Medulla oblongata (tissue), 1 donor: ENCODE measurements around the gene FILIP1L.

Experiments
- DNase-seq: peaks from one replicate; pipeline ENCODE4 v3.0.0-alpha.2; 2015; ENCODE audit errors: extremely low spot score

The FILIP1L gene

DNA sequence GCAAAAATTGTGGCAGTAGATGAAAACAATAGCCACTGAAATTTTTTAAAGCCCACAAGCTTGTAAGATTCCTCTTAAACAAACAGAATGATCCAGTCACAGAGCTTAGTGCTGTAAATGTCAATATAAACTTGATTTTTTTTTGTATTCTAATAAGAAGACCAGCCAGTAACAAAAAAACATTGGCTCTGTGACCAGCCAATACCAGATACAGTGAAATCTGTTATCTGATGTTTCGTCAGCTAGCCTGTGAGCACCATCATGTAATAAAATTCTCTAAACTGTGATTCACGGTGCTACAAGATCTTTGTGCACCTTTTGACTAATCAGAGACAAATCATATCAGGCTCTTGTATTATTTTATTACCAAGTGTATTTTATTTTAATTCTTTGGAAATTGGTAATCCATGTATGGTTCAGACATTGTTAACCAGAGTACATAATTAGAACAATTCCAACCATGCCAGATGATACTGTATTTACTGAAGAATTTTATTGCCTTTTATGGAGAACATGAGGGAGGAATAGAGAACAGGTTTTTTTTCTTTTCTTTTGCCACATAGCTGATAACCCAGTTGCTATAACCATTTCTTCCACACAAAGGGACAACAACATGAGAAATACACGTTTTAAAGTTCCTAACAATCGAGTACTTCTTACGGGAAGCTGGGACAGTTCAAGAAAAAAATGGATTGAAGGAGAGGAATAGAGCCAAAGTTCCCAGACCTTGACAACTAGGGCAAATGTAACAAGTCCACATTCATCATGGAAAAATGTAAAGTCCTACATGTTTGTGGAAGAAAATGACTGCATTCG is 71.9 kb downstream of the FILIP1L start:
- no peak for DNase-seq

DNA sequence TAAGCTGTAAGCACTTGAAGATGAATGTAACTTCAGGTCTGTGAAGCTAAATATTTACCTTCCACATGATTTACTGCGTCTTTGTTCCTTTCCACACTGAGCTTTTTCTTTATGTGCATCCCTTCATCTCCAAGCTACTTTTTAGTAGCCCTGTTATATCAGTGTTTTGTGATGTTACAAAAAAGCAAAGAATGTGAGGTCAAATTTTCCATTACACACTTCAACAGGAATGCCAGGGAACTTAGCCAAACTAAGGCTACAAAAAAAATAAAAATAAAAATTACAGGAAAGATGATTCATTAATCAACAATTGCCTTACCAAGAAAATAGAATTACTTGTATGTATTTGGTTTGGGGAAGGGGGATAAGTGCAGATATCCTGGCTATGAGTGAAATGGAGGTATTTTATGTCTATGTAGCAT is 73.0 kb downstream of the FILIP1L start:
- DNase-seq, result no peak

DNA sequence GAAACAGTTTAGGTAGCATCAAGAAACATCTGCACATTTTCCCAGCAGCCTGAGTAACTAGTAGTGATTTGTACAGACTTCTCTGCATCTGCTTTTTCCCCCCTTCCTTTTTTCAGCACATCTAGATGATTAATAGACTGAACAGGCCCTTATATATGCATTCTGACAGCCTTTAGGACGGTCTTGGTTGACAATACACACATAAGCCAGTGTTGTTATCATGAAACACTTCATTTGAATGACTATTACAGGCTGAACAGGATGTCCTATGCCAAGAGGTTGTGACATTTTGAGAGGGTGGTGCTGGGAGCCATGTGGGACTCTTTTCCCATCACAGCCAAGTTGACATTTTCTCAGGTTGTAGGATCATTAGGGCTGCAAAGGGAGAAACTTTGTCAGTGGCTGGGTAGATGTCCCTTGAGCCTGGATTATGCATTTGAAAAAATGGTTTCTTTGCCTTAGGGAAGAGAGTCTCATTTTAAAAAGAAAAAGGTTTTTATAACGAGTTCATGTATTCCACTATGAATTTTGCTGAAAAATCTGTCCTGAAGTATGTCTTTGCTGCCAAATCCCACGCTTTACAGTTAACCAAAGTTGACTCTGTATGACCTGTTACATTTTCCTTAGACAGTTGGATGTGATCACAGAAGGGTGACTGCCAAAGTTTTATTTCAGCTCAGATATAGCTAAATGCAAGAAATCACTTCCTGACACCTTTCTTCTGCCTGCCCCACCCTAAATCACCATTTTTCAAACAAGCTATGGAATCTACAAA is 73.7 kb downstream of the FILIP1L start:
- DNase-seq, result no peak

DNA sequence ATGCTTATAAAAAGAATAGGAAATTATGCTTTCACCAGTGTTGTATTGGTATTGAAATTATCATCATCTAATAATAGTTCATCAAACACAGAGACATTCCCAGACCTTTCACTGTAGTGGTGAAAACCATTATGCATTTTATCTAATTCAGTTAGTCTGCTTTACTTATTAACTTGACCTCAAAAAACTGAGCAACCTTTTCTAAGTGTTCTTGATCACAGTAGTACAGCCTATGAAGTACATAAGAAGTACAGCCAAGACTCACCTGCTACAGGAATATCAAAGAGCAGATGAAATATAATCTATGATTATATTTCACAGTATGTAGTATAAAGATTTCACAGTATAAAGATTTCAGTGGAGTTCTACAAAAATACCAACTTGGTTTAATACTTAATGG is 75.2 kb downstream of the FILIP1L start:
- DNase-seq, result no peak

DNA sequence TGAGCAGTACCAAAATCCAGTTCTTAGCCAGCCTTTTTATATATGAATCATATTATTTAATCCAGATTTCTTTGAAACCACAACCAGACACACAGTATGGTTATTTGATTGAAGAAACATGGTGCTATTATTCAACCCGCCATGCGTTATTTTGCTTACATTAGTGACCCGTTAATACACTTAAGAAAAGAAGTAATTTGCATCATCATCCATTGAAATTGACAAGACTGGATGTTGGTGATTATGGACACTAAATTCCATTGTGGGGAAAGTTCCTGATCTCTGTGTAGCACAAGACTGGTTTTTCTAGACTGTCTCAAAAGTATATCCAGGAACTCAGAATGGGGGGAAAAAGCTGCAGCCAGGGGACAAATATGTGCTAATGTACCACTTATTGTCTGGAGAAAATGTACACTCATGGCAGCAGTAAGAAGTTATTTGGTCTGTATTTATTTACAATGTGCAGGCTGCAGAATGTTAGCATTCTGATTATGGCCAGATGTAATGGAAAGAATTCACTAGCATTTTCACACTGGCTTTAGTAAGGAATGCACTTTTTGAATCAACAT is 80.3 kb downstream of the FILIP1L start:
- DNase-seq, result no peak

DNA sequence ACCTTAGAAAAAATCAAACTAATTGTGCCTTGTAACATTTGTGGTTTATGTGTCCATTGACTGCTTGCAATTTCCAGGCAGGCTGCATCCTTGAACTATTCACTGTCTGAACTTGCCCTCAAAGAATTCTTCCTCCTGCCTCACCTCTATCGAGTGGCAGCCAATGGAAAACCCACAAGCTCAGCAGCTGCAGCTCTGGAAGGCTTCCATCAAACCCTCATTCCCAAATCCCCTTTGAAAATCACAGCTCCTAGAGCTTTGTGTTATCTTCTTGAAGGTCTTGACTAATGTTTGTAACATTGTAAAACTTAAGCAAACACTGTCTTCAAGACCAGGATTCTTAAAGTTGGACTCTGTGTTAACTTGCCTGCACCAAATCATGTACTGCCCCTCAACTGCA is 81.1 kb downstream of the FILIP1L start:
- DNase-seq, result no peak

DNA sequence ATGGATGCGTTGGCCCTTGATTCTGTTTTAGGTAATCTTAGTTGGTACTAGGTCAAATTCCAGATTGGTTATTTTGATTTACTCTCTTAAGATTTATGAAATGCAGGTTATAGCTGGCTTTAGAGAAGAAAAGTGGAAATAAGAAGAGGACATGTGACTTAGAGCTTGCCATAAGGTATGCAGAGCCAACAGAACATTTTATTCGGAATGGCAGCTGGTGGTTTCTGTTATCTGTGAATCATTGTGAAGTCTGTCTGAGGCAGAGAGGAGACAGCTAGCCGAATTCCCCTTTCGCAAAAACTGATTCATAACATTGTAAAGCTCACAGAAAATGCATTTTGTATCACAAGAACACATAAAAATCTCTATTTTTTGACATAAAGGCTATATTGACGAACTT is 82.1 kb downstream of the FILIP1L start:
- no peak for DNase-seq

DNA sequence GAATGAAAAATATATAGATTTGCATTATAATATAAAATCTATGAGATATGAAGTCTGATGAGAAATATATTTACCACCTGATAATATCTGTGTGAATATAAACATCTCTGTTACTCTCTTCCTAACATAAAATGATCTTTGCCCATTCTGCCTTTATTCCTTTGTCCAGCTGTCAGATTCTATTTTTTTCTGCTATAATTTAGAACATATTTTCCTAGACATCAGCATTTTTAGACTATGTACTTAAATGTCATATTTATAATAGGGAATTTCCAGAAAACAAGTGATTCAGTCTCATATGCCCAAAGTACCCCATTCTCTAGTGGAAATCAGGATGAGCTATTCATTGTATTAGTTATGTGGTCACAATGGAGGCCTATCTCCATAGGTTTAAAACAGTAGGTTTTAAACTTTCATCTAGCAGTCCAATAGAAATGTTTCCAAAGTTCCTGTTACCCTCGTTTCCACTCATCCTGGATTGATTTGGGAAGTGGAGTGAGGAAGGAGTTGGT is 83.3 kb downstream of the FILIP1L start:
- DNase-seq, result no peak

DNA sequence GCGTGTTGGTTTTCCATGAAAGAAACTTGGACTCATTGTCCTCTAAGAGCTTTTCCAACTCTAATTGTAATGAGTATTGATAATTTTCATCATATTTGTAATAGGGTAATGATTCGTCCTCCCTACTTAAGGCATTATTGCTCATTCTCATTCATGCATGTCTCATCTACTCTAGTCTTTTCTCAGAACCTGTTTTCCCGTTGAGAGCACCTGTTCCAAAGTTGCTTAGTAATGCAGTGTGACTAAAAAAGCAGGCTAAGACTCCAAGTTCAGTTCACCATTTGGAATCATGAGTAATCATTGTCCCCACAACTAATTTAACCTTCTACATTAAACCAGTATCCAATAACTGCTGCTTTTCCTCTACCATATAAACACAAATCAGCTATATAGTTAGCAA is 84.0 kb downstream of the FILIP1L start:
- DNase-seq, result no peak

DNA sequence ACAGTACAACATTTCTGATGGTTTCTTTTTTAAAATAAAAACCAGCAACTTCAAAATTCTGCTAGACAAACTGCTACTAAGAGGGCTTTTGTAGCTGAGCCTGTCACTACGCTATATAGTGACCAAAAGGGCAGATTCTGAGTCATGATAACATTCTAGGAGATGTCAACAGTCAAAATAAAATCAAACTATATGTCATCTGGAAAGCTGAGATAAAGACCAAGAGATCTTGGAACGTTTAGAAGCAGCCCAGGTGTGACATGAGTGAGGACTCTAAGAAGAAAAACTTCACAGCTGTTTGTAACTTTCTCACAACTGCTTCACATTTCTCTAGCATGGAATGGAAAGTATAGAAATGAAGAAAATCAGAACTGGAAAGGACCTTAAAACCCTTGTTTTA is 84.6 kb downstream of the FILIP1L start:
- no peak for DNase-seq

DNA sequence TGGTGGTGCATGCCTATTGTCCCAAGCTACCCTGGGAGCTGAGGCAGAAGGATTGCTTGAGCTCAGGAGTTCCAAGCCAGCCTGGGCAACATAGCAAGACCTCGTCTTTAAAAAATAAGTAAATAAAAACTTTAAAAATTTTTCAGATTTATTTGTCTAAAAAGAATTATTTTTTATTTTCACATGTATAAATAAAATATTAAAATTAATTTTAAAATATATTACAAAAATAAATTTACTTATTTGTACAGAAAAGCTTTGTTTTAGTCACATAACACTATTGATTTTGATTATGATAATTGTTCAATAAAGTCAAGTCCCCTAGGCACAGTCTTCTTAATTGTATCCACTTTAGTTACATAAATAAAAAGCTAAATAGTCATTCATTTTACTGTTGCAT is 85.2 kb downstream of the FILIP1L start:
- DNase-seq, result no peak

DNA sequence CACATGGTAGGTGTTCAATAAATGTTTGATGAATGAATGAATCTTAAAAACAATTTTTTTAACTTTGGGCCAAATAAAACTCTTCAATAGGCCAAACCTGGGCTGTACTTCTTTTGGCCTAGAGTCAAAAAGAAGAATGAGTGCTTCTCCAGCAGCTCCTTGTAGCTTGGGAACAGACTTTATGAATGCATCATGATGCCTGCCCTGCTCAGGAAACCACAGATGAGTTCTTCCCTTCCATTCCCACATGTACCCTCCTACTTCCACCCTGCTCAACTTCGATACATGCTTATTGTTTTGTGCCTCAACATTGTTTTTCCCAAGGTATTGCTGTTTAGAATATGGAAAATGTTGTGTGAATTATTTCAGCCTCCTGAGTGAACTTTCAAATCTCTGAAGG is 87.0 kb downstream of the FILIP1L start:
- no peak for DNase-seq

DNA sequence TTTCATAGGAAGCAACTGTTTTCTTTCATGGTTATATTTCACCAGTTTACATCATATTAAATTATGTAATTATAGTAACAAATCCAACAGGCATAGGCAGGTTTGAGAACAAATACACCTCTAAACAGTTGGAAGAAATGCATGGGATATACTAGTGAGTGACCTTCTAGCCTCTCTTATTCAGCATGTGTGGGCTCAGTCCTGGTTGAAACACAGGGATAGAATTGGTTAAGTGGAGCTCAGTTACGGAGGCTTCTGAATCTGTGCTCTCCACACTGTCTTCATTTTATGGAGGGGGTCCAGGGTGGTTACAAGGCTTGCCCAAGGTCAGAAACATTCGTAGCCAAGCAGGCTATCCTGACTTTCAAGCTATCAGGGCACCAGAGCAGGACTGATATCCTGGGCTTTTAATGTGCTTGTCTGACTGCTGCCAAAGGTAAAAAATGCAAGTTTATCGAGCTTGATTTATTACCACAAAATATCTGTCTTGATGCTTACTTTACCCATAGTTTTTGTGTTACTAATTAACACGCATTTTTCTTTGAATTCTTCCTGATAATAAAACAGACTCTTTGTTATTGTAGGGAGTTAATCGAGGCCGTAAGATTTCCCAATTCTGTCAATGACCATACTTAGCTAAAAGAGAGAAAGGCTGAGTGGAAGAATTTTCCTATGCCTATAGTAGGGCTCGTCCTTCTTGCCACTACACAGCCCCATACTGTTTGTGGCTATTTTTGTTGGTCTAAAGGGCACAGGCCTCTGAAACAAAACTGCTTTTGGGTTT is 89.6 kb downstream of the FILIP1L start:
- no peak for DNase-seq

DNA sequence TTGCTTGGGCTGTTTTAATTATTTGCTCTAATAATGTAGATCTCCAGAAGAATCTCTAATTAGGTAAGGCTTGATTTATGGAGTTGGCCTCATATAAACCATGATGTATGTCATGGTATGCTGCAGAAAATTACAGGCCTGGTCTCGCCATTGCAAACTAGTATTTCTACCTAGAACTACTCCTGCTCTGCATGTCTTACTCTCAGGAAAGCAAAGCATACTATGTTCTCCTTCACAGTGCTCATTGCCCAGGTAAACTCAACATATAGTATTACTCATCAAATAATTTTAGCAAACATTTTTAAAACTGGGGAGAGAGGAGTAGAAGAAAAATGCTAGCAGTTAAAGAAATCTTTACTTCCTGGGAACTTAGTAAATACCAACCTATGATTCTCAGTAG is 90.7 kb downstream of the FILIP1L start:
- no peak for DNase-seq

DNA sequence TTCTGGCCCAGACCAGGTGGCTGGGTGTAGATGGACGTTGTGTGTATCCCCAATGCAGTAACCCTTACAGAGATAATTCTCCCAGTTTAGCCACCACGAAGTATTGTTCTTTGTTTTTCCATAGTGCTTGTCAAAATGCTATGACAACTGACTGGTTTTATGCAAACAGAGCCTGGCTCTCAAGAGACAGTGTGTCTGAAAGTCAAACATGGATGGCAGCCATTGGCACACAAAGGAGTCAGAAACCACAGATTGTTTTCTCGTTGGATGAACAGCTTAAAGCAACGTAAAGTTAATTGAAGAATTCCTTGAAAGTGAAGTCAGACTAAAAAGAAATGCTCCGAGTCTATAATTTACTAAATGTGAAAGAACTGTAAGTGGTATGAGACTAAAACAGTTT is 91.2 kb downstream of the FILIP1L start:
- DNase-seq, result no peak

DNA sequence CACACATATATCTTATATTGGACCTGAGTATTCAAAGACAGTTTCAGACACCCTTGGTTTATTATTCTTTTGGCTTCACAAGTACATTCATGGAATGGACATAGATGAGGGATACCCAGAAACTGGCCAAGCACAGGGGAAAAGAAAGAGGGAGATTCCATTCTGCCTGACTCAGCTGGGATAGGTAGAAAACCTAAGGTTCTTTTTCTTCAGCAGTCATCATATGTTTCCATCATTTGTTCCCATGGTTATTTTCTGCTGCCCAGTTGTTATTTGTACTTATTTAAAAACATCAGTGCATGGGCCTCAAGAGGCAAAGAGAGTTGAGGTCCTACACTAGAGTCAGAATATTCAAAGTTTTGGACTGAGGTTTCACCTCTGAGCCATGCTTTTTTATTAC is 91.8 kb downstream of the FILIP1L start:
- no peak for DNase-seq

DNA sequence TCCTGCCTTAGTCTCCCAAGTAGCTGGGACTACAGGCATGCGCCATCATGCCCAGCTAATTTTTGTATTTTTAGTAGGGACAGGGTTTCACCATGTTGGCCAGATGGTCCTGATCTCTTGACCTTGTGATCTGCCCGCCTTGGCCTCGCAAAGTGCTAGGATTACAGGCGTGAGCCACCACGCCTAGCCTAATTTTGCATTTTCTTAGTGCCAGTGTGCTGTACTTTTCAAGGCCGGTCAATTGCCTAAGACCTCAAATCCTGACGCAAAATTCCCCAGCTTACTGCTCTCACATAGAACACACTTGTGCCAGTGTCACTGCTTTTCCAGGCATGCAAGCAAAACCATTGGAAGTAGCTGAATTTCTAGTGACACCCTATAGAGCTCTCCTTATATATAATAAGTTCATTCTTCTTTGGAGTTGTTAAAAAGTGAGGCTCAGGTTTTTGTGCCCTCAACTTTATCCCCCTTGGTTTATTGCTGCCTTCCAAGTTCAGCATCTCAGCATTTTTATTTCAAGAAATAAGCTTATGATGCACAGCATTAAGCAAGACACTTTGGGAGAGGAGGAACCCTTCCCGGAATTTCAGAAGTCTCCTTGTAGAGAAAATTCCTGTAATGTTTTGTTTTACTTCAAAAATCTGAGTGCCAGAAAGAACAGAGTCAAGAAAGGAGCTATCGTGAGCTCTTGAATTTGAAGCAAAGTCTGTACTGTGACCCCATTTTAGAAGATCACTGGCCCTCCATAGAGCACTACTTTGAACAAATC is 93.2 kb downstream of the FILIP1L start:
- no peak for DNase-seq

DNA sequence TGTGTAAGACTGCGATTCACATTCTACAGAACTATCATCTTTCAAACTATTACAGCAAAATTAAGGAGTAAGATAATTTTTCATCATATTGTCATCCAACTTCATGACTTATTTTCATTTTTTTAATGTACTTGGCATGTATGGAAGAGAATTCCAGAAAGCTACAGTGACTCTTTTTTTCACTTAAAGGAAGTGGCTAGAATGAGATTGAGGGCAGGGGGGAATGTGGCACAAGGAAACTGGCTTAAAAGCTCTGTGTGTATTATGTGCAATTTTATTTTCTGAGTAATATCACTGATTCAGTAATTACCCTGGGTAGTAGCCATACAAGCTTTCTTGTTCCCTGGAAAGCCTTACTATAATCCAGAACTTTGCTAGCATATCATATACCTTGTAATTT is 94.6 kb downstream of the FILIP1L start:
- DNase-seq, result no peak

DNA sequence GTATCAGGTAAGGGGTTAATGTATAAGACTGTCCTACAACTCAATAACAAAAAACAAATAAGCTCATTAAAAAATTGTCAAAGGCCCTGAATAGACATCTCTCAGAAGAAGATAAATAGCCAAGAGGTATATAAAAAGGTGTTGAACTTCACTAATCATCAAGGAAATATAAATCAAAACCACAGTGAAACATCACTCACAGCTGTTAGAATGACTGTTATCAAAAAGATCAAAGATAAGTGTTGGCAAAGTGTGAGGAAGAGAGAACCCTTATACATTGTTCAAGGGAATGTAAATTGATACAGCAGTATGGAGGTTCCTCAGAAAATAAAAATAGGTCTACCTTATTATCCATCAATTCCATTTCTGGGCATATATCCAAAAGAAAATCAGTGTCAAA is 95.5 kb downstream of the FILIP1L start:
- no peak for DNase-seq

DNA sequence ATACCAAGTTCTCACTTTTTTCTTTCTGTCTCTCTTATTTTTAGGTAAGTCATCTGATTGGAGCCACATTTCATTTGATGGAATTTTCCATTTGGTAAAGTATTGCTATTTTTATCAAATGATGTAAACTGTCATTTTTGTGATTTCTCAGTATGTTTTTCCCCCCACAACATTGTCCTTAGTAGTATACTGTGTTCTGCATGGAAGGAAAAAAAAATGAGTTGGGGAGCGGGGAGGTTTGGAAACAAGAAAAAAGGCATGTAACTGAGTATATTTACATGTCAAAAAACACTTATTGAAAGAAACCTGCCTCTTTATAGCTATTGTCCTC is 104.2 kb downstream of the FILIP1L start:
- DNase-seq, result no peak
